ENCODE measurements around the gene PDE8A.

Gene PDE8A

DNA sequence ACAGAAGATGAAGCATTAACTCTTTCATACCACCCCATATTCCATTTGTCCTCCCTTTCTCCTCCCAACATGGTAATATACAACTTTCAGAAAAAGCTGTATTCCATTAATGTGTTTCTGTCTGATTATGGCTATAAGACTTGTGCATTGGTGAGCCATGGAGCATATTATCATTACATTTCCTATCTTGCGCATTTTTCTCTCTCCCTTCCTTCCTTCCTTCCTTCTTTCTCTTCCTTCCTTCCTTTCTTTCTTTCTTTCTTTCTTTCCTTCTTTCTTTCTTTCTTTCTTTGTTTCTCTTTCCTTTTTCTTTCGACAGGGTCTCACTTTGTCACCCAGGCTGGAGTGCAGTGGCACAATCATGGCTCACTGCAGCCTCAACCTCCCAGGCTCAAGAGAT is 25.5 kb upstream of the PDE8A start:
- TF ChIP-seq, protein P1, sequence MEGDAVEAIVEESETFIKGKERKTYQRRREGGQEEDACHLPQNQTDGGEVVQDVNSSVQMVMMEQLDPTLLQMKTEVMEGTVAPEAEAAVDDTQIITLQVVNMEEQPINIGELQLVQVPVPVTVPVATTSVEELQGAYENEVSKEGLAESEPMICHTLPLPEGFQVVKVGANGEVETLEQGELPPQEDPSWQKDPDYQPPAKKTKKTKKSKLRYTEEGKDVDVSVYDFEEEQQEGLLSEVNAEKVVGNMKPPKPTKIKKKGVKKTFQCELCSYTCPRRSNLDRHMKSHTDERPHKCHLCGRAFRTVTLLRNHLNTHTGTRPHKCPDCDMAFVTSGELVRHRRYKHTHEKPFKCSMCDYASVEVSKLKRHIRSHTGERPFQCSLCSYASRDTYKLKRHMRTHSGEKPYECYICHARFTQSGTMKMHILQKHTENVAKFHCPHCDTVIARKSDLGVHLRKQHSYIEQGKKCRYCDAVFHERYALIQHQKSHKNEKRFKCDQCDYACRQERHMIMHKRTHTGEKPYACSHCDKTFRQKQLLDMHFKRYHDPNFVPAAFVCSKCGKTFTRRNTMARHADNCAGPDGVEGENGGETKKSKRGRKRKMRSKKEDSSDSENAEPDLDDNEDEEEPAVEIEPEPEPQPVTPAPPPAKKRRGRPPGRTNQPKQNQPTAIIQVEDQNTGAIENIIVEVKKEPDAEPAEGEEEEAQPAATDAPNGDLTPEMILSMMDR (IDR thresholded peaks at IDR 0.05; ENCODE audit: borderline replicate concordance, control extremely low read depth, extremely low read depth, insufficient read depth, missing control alignments), result no peak
- DNase-seq (ENCODE audit: low spot score), result no peak
- in situ Hi-C loops (cut with MboI; ENCODE audit: low sequenced_read_pairs, unreplicated experiment), result loop anchor here (10.0 to 25.0 kb wide), 2 partner anchors 89 to 181 kb away; no protein-coding TSS in a partner anchor

DNA sequence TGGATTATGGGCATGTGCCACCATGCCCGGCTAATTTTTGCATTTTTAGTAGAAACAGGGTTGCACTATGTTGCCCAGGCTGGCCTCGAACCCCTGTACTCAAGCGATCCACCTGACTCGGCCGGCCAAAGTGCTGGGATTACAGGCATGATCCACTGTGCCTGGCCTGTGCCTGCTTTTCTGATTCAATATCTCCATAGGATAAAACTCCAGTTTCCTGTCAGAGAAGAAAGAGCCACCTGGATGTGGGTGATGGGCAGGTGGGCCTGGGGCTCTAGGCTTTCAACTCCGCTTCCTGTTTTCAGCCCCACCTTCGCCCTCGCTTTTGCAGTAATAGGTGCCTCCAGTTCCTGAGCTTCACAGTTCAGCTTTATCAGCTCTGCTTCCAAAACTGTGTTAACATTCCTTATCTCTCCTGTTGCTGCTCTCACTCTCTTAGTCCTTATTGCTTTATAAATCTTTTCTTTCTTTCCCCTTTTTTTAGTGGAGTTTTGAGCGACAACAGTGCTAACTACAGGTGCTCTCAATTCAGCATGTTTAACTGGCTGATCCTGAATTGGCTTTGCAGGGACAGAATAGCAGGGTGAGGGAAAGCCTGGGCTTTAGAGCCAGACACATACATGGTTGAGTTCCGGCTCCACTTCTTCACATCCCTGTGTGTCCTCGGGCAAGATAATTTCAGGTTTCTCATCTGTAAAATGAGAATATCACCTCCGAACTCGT is 21.1 kb upstream of the PDE8A start:
- in situ Hi-C loops (cut with MboI; ENCODE audit: low sequenced_read_pairs, unreplicated experiment), result loop anchor here (25.0 kb wide), 1 partner anchor 177 kb away; no protein-coding TSS in a partner anchor
- DNase-seq (ENCODE audit: low spot score), result no peak
- TF ChIP-seq, protein P1 (IDR thresholded peaks at IDR 0.05; ENCODE audit: borderline replicate concordance, control extremely low read depth, extremely low read depth, insufficient read depth, missing control alignments), result no peak

DNA sequence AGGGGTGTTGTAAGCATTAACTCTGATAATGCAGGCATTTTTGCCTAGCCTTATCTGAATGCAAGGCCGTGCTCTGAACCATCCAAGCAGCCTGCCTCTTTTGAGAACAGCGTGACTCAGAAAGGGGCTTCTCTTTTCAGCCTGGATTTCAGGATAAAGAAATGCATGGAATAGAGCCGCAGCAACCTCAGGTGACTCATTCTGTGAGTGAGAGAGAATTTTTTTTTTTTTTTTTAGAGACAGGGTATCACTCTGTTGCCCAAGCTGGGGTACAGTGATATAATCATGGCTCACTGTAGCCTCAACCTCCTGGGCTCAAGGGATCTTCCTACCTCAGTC is 20.6 kb upstream of the PDE8A start:
- TF ChIP-seq, protein P1 (IDR thresholded peaks at IDR 0.05; ENCODE audit: borderline replicate concordance, control extremely low read depth, extremely low read depth, insufficient read depth, missing control alignments), result no peak
- in situ Hi-C loops (cut with MboI; ENCODE audit: low sequenced_read_pairs, unreplicated experiment), result loop anchor here (25.0 kb wide), 1 partner anchor 176 kb away; no protein-coding TSS in a partner anchor

DNA sequence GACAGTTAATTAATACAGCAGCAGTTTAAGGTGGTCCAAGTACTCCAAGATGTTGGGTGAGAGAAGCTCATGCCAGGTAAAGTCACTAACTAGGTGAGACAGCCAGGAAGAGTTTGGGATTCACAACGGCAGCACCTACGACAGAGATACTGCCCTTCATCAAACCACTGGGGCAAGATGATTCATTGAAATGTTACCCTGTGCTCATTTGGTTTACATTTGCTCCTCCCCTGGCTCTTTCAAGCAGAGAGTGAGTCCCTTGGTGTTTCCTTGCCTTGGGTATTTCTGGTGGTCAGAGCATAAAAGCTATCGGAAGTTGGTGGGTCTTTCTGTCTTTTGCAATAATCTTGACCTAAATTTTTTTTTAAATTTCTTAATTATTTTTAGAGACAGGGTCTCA is 19.9 kb upstream of the PDE8A start:
- TF ChIP-seq, protein P1 (IDR thresholded peaks at IDR 0.05; ENCODE audit: borderline replicate concordance, control extremely low read depth, extremely low read depth, insufficient read depth, missing control alignments), result no peak
- in situ Hi-C loops (cut with MboI; ENCODE audit: low sequenced_read_pairs, unreplicated experiment), result loop anchor here (25.0 kb wide), 1 partner anchor 176 kb away; no protein-coding TSS in a partner anchor
- DNase-seq (ENCODE audit: low spot score), result no peak

More for the DNA sequence above, 20.6 kb upstream of the PDE8A start:
- no peak for DNase-seq (ENCODE audit: low spot score)

DNA sequence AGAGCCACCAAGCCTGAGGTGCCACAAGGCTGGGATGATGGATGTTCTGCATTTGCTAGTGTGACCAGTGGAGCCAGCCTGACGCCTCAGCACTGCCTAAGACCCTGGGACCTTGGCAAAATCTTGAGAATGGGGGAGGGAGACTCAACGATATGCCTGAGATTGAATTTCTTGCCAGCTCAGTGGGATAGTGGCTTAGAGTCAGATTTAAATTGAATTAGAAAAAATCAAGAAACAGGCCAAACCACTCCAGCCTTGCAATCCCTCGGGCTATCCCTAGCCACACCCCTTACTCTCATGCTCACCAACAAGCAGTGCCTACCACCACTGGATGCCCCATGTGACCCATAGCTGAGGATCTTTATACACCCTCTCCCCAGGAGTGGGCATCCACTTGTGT is 18.7 kb upstream of the PDE8A start:
- no peak for DNase-seq (ENCODE audit: low spot score)
- TF ChIP-seq, protein P1 (IDR thresholded peaks at IDR 0.05; ENCODE audit: borderline replicate concordance, control extremely low read depth, extremely low read depth, insufficient read depth, missing control alignments), result no peak
- in situ Hi-C loops (cut with MboI; ENCODE audit: low sequenced_read_pairs, unreplicated experiment), result loop anchor here (25.0 kb wide), 1 partner anchor 174 kb away; no protein-coding TSS in a partner anchor

DNA sequence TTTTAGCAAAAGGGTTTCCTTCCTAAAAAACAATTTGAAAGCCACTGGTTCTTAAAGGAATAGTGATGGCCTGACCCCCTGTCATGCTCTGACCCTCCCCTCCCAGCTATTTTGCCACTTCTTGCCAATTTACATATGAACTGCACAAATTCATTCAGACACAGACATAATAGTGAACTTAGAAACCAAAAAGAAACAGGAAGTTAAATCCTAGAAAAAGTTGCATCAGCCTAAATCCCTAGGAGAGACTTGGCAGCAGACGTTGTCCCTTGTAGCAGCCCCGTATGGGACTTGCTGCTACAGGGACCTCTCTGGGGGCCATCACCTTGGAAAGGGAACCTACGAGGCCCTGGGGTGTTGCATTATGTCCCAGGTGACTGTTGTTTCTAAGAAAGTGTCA is 14.3 kb upstream of the PDE8A start:
- in situ Hi-C loops (cut with MboI; ENCODE audit: low sequenced_read_pairs, unreplicated experiment), result loop anchor here (25.0 kb wide), 1 partner anchor 170 kb away; no protein-coding TSS in a partner anchor

More for the DNA sequence above, 14.3 kb upstream of the PDE8A start:
- no peak for DNase-seq (ENCODE audit: low spot score)
- TF ChIP-seq, protein P1 (IDR thresholded peaks at IDR 0.05; ENCODE audit: borderline replicate concordance, control extremely low read depth, extremely low read depth, insufficient read depth, missing control alignments), result no peak

All from GM13976 (cell line).